GM23248 (cell line): ENCODE measurements around the gene NOXA1. TPM values are rescaled to one million over a fixed set of nuclear protein-coding genes. Genes with fewer than 3 reads are reported as not detected.
A peak's percentile ranks its signal among the peaks of the same experiment; 100 is the strongest.

Experiments
- DNase-seq: peaks from one replicate; pipeline ENCODE4 v3.0.0-alpha.2; 2015
- H2AFZ ChIP-seq: fragments of 200-600 bp; sonication (generic); 2 replicates; pipeline ENCODE4 v1.6.1; 2016; ENCODE audit warnings: antibody characterized with exemption
- H3F3A ChIP-seq: fragments of 200-600 bp; sonication (generic); 2 replicates; pipeline ENCODE4 v1.6.1; 2016; ENCODE audit warnings: mild to moderate bottlenecking, antibody characterized with exemption, mixed run types; ENCODE audit not compliant: insufficient read depth
- H3K27ac ChIP-seq: fragments of 200-600 bp; sonication (generic); 2 replicates; pipeline ENCODE4 v1.5.1; 2016; ENCODE audit warnings: mild to moderate bottlenecking
- H3K27me3 ChIP-seq: fragments of 200-600 bp; sonication (generic); replicated peaks from 2 replicates; pipeline ENCODE4 v1.6.1; 2016; ENCODE audit warnings: mild to moderate bottlenecking; ENCODE audit not compliant: insufficient read depth
- H3K36me3 ChIP-seq: fragments of 200-600 bp; sonication (generic); 2 replicates; pipeline ENCODE4 v1.6.1; 2016; ENCODE audit warnings: low read depth, mild to moderate bottlenecking
- H3K4me1 ChIP-seq: fragments of 200-600 bp; sonication (generic); 2 replicates; pipeline ENCODE4 v1.6.1; 2016; ENCODE audit warnings: mild to moderate bottlenecking; ENCODE audit not compliant: insufficient read depth
- H3K4me2 ChIP-seq: fragments of 200-600 bp; sonication (generic); one replicate; pipeline ENCODE4 v1.6.1; 2016; ENCODE audit warnings: mild to moderate bottlenecking; ENCODE audit not compliant: unreplicated experiment
- H3K4me3 ChIP-seq: fragments of 200-600 bp; sonication (generic); 2 replicates; pipeline ENCODE4 v1.5.1; 2016; ENCODE audit warnings: mild to moderate bottlenecking
- H3K79me2 ChIP-seq: fragments of 200-600 bp; sonication (generic); 2 replicates; pipeline ENCODE4 v1.6.1; 2016; ENCODE audit warnings: mild to moderate bottlenecking; ENCODE audit not compliant: insufficient read depth
- H3K9ac ChIP-seq: fragments of 200-600 bp; sonication (generic); 2 replicates; pipeline ENCODE4 v1.6.1; 2016; ENCODE audit warnings: mild to moderate bottlenecking
- H3K9me2 ChIP-seq: fragments of 200-600 bp; sonication (generic); 2 replicates; pipeline ENCODE4 v1.6.1; 2016; ENCODE audit warnings: mixed run types, mild to moderate bottlenecking, moderate library complexity; ENCODE audit not compliant: insufficient read depth
- H3K9me3 ChIP-seq: fragments of 200-600 bp; sonication (generic); one replicate; pipeline ENCODE4 v1.6.1; 2017; ENCODE audit warnings: low read depth
- H4K20me1 ChIP-seq: fragments of 200-600 bp; sonication (generic); 2 replicates; pipeline ENCODE4 v1.6.0; 2016; ENCODE audit not compliant: insufficient read depth
- EZH2 ChIP-seq: fragments of 200-600 bp; sonication (generic); IDR thresholded peaks from 2 replicates; pipeline ENCODE4 v1.6.1; 2018; ENCODE audit warnings: antibody characterized with exemption, mild to moderate bottlenecking; ENCODE audit not compliant: insufficient read depth, poor library complexity, severe bottlenecking
- EZH2phosphoT487 ChIP-seq: fragments of 200-600 bp; sonication (generic); IDR thresholded peaks from 2 replicates; pipeline ENCODE4 v1.6.1; 2018; ENCODE audit warnings: antibody characterized with exemption, moderate library complexity, mild to moderate bottlenecking, low read depth; ENCODE audit not compliant: insufficient read depth
- WGBS, 2 experiments: methylation state at CpG; one replicate each; pipeline ENCODE4 v1.1.6; 2015 to 2017; ENCODE audit warnings: low lambda C conversion rate in 2 of 2, low coverage in 1 of 2; ENCODE audit errors: missing lambda C conversion rate in 2 of 2; 5-methylcytosine and 5-hydroxymethylcytosine counted together
- in situ Hi-C: fragments of 300-500 bp; cut with MboI; formaldehyde crosslinking; loops from 2 replicates; pipeline ENCODE4 v1.15.0; 2020
- polyA plus RNA-seq: library from polyadenylated mRNA; unstranded; fragments of >200 nt; fragmentation: Nextera tagmentation; extraction: Ambion mirVana; gene quantifications from 2 replicates; pipeline ENCODE4 v1.2.1, GENCODE V29; 2016
- total RNA-seq: library from RNA; depleted of rRNA; stranded (reverse); fragments of >200 nt; shearing (Covaris generic); gene quantifications from 2 replicates; pipeline ENCODE4 v1.2.3, GENCODE V29; 2014

NOXA1 gene
- total and polyA plus RNA-seq, 2 experiments from 2014 or later, result 0.32 to 0.39 TPM

- H2AFZ ChIP-seq, result no peak within 1 kb of the TSS
- no peaks in the 10 kb centered on the region for H3K79me2 ChIP-seq
- peaks cover 14% of the 10 kb centered on the region for H3K4me1 ChIP-seq
- no peaks in the 10 kb centered on the region for H3K27me3 ChIP-seq
- H3K9ac ChIP-seq, result no peak within 1 kb of the TSS
- no peaks in the 10 kb centered on the region for H3K36me3 ChIP-seq
- TF ChIP-seq EZH2phosphoT487 (no peak), EZH2 (no peak)
- H3K4me3 ChIP-seq, result 0 out of 2 replicates have a peak within 1 kb of the TSS, but pooled peaks have one; percentile 26
- H3K4me2 ChIP-seq, result peak within 1 kb of the TSS; percentile 68
- WGBS, 2 experiments, result 1 to 3% methylated on average over 23 to 52 of the region's 62 CpGs
- H3K9me2 ChIP-seq, result no peaks in the 10 kb centered on the region
- peak; percentile 28 for DNase-seq
- H4K20me1 ChIP-seq, result no peaks in the 10 kb centered on the region
- in situ Hi-C loops, result no loop called here
- no peak within 1 kb of the TSS for H3K27ac ChIP-seq
- H3K9me3 ChIP-seq, result no peaks in the 10 kb centered on the region
- H3F3A ChIP-seq, result peaks cover 2% of the 10 kb centered on the region; the same call in 1 of the 2 replicates
These were observed 18.2 kb downstream of the NOXA1 start, which contains the start of gene ENTPD8 for GRCh38 chr9:137441289-137441934. Gene ENTPD8 (minus strand): TSS chr9:137441357. CDS start chr9:137438285, 3,072 bp downstream.

- no peak for DNase-seq
- no peaks in the 10 kb centered on the region for H3K9me3 ChIP-seq
- peaks cover 7% of the 10 kb centered on the region; the same call in 1 of the 2 replicates for H3F3A ChIP-seq
- TF ChIP-seq EZH2 (no peak), EZH2phosphoT487 (no peak)
- no peak overlapping the region for H3K9ac ChIP-seq
- H4K20me1 ChIP-seq, result no peaks in the 10 kb centered on the region
- 18 to 24% methylated on average over 5 to 7 of the region's 7 CpGs for WGBS, 2 experiments
- H3K4me2 ChIP-seq, result no peak overlapping the region
- no peaks in the 10 kb centered on the region for H3K79me2 ChIP-seq
- no peak overlapping the region for H2AFZ ChIP-seq
- no peak overlapping the region for H3K27ac ChIP-seq
- in situ Hi-C loops, result no loop called here
- no peaks in the 10 kb centered on the region for H3K27me3 ChIP-seq
- no peak overlapping the region for H3K4me3 ChIP-seq
- no peaks in the 10 kb centered on the region for H3K9me2 ChIP-seq
- H3K36me3 ChIP-seq, result no peaks in the 10 kb centered on the region
- peaks cover 19% of the 10 kb centered on the region for H3K4me1 ChIP-seq
These were observed 18.7 kb downstream of the NOXA1 start for GRCh38 chr9:137441935-137442321.

- no peaks in the 10 kb centered on the region for H3K79me2 ChIP-seq
- no peaks in the 10 kb centered on the region for H3K9me3 ChIP-seq
- no peaks in the 10 kb centered on the region for H4K20me1 ChIP-seq
- H3K9me2 ChIP-seq, result no peaks in the 10 kb centered on the region
- no peak overlapping the region for H3K9ac ChIP-seq
- peaks cover 23% of the 10 kb centered on the region for H3K4me1 ChIP-seq
- no peak for DNase-seq
- in situ Hi-C loops, result no loop called here
- no peaks in the 10 kb centered on the region for H3K27me3 ChIP-seq
- H3K27ac ChIP-seq, result no peak overlapping the region
- H3K36me3 ChIP-seq, result no peaks in the 10 kb centered on the region
- no peak for TF ChIP-seq EZH2phosphoT487
- TF ChIP-seq EZH2, result no peak
- no peak overlapping the region for H3K4me2 ChIP-seq
- H2AFZ ChIP-seq, result no peak overlapping the region
- H3K4me3 ChIP-seq, result no peak overlapping the region
- peaks cover 7% of the 10 kb centered on the region; the same call in 1 of the 2 replicates for H3F3A ChIP-seq
- 77 to 79% methylated on average over 14 of the region's 14 CpGs for WGBS, 2 experiments
These were observed 21.1 kb downstream of the NOXA1 start for GRCh38 chr9:137444106-137444790.

GRCh38 chr9:137445275-137445807, 22.1 kb downstream of the NOXA1 start:
- Histone ChIP-seq H3K9me2 (no peaks in the 10 kb centered on the region), H3K79me2 (no peaks in the 10 kb centered on the region), H4K20me1 (no peaks in the 10 kb centered on the region), H3K27ac (no peak overlapping the region), H3K27me3 (no peaks in the 10 kb centered on the region), H3K9ac (peak overlapping the region; percentile 25; the same call in 1 of the 2 replicates), H3K9me3 (no peaks in the 10 kb centered on the region), H3K4me1 (peaks cover 23% of the 10 kb centered on the region), H2AFZ (peak overlapping the region; percentile 59; the same call in 1 of the 2 replicates), H3F3A (peaks cover 7% of the 10 kb centered on the region; the same call in 1 of the 2 replicates), H3K4me2 (peak overlapping the region; percentile 77), H3K36me3 (no peaks in the 10 kb centered on the region), H3K4me3 (no peak overlapping the region)
- peak; percentile 88 for DNase-seq
- WGBS, 2 experiments, result 5 to 11% methylated on average over 12 to 14 of the region's 14 CpGs
- TF ChIP-seq EZH2 (no peak), EZH2phosphoT487 (no peak)
- in situ Hi-C loops, result no loop called here
